Myocyte (in vitro differentiated cells): ENCODE measurements around the gene MARCO. TPM values are rescaled to one million over a fixed set of nuclear protein-coding genes. Genes with fewer than 3 reads are reported as not detected.
"Not testable (repeated sequence)": the region's sequence is repeated elsewhere in the genome, so short reads cannot be mapped to it uniquely, and the experiment has no call there.

ENCODE experiments used
- DNase-seq: peaks from one replicate; pipeline ENCODE4 v3.0.0-alpha.2; 2012; ENCODE audit warnings: low read depth
- total RNA-seq: library from RNA; depleted of rRNA; stranded (reverse); fragments of >200 nt; gene quantifications from 2 replicates; pipeline ENCODE4 v1.2.3, GENCODE V29; 2014

Gene MARCO
- total RNA-seq, 1 donor from 2014 or later, result not detected

DNA sequence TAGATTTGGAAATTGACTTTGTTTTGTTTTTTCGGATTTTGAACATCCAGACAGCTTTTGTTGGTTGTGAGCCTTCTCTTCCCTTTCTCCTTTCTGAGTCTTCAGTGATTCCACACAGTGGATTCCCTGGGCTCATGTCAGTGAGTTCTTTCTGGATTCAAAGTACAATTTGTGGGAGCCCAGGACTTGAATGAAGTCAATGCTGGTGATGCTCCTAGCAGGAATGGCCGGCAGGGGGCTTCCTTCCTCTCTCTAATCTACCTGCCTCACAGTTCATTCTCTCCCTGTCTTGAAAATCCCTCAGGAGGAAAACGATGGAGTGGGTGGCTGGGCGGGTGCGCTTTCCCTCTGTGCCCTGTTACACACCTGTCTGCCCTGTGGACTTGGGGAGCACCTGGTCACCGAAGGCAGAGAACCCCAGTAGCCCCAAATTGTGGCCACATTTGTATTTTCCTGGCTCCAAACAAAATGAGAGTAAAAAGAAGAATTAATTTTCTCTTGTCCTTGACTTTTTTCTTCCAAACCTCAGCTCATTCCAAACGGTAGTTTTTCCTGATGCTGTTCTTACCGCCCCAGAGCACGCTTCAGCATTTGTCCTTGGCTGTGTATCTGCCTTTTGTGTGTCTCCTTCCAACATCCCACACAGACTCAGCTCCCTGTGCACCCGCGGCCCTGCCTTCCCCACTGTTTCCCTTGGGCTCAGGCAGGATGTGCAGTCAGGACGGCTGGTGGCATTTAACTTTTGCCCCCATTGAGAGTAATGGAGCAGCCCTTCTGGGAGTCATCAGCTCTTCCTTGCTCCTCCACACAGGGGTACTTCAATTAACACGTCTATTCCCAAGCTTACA, 86.6 kb downstream of the MARCO start:
- peak; percentile 31 for DNase-seq

DNA sequence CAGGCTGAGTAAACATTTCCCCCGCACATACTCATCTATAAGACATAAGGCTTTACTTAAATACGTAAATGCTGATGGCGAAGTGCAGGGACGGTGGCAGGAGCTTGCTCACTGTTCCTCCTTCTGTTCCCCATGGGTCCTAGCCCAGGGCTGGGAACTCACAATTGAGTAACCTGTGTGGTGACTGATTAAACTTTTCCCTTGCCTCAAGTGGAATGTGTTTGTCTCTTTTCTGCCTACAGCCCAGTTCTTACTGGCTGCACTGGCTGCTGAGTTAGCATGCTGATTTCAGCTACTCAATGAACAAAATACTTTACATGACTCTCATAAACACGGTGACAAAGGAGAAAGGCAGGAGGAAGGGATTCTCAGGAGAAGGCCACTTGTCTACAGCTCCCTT, 87.3 kb downstream of the MARCO start:
- no peak for DNase-seq

DNA sequence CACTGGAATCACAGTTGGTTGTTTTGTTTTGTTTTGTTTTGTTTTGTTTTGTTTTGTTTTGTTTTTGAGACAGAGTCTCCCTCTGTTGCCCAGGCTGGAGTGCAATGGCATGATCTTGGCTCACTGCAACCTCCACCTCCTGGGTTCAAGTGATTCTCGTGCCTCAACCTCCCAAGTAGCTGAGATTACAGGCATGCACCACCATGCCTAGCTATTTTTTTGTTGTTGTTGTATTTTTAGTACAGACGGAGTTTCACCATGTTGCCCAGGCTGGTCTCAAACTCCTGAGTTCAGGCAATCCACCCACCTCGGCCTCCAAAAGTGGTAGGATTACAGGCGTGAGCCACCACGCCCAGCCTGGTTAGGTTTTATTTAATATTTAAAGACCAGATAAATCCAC, 95.9 kb downstream of the MARCO start:
- not testable (repeated sequence) for DNase-seq

DNA sequence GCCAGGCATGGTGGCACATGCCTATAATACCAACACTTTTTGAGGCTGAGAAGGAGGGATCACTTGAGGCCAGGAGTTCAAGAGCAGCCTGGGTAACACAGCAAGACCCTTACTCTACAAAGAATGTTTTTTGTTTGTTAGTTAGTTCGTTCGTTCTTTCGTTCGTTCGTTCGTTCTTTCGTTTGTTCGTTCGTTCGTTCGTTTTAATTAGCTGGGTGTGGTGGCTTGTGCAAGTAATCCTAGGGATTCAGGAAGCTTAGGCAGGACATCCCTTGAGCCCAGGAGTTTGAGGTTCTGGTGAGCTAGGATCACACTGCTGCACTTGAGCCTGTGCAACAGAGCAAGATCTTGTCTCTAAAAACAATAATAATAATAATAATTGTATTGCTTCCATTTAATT, 98.7 kb downstream of the MARCO start:
- no peak for DNase-seq

Other genes starting within 250 kb of the MARCO start
- gene EN1, start 94.5 kb upstream of the MARCO start, total RNA-seq, result 5.1 and 8.1 TPM in 2 replicates
- 0.27 and 0.68 TPM in 2 replicates for gene C1QL2, start 216.6 kb downstream of the MARCO start, total RNA-seq